ENCODE measurements around the gene FRMD4B. TPM values are rescaled to one million over a fixed set of nuclear protein-coding genes. Genes with fewer than 3 reads are reported as not detected.

The FRMD4B gene
- total RNA-seq, 1 donor from 2014 or later, result 78.0 TPM

- no peak overlapping the region for H3K27ac Mint-ChIP-seq
- H3K4me3 Mint-ChIP-seq (ENCODE audit: low read depth), result no peak overlapping the region
- peaks cover 91% of the 10 kb centered on the region for H3K36me3 Mint-ChIP-seq (ENCODE audit: low read depth)
- no peaks in the 10 kb centered on the region for H3K27me3 Mint-ChIP-seq (ENCODE audit: low read depth)
- no peak for DNase-seq (ENCODE audit: low spot score)
- H3K4me1 Mint-ChIP-seq (ENCODE audit: low read depth), result peaks cover 21% of the 10 kb centered on the region
- no peaks in the 10 kb centered on the region for H3K9me3 Mint-ChIP-seq
- intact Hi-C loops (cut with micrococcal nuclease), result no loop called here
These were observed 211.4 kb downstream of the FRMD4B start for GRCh38 chr3:69174445-69174844.

- Mint-ChIP-seq H3K9me3 (no peaks in the 10 kb centered on the region), H3K27me3 (ENCODE audit: low read depth) (no peaks in the 10 kb centered on the region), H3K4me1 (ENCODE audit: low read depth) (peaks cover 8% of the 10 kb centered on the region), H3K4me3 (ENCODE audit: low read depth) (no peak overlapping the region), H3K36me3 (ENCODE audit: low read depth) (peaks cover 85% of the 10 kb centered on the region), H3K27ac (no peak overlapping the region)
- intact Hi-C loops (cut with micrococcal nuclease), result no loop called here
- no peak for DNase-seq (ENCODE audit: low spot score)
These were observed 213.8 kb downstream of the FRMD4B start for GRCh38 chr3:69172058-69172457.

- intact Hi-C loops (cut with micrococcal nuclease), result no loop called here
These were observed 219.4 kb downstream of the FRMD4B start for GRCh38 chr3:69166446-69166845.

GRCh38 chr3:69165744-69166143, 220.1 kb downstream of the FRMD4B start:
- DNase-seq (ENCODE audit: low spot score), result no peak
- Mint-ChIP-seq H3K27ac (no peak overlapping the region), H3K9me3 (no peaks in the 10 kb centered on the region), H3K4me3 (ENCODE audit: low read depth) (no peak overlapping the region), H3K36me3 (ENCODE audit: low read depth) (peaks cover 33% of the 10 kb centered on the region), H3K4me1 (ENCODE audit: low read depth) (peaks cover 6% of the 10 kb centered on the region), H3K27me3 (ENCODE audit: low read depth) (no peaks in the 10 kb centered on the region)
- intact Hi-C loops (cut with micrococcal nuclease), result no loop called here

More at GRCh38 chr3:69166446-69166845, 219.4 kb downstream of the FRMD4B start:
- Mint-ChIP-seq H3K4me3 (ENCODE audit: low read depth) (no peak overlapping the region), H3K36me3 (ENCODE audit: low read depth) (peaks cover 40% of the 10 kb centered on the region), H3K27ac (no peak overlapping the region), H3K27me3 (ENCODE audit: low read depth) (no peaks in the 10 kb centered on the region), H3K4me1 (ENCODE audit: low read depth) (peaks cover 4% of the 10 kb centered on the region), H3K9me3 (no peaks in the 10 kb centered on the region)
- no peak for DNase-seq (ENCODE audit: low spot score)

GRCh38 chr3:69164296-69164695, 221.6 kb downstream of the FRMD4B start:
- Mint-ChIP-seq H3K4me1 (ENCODE audit: low read depth) (peaks cover 15% of the 10 kb centered on the region), H3K27me3 (ENCODE audit: low read depth) (no peaks in the 10 kb centered on the region)
- intact Hi-C loops (cut with micrococcal nuclease), result loop anchor here (5.0 kb wide), 2 partner anchors 33 to 42 kb away; partner anchors contain the start of gene LMOD3

GRCh38 chr3:69162308-69162980, 223.4 kb downstream of the FRMD4B start:
- no peak overlapping the region for H3K27ac Mint-ChIP-seq
- no peak overlapping the region for H3K4me3 Mint-ChIP-seq (ENCODE audit: low read depth)
- no peak for DNase-seq (ENCODE audit: low spot score)
- peaks cover 4% of the 10 kb centered on the region for H3K36me3 Mint-ChIP-seq (ENCODE audit: low read depth)
- H3K27me3 Mint-ChIP-seq (ENCODE audit: low read depth), result peaks cover 2% of the 10 kb centered on the region
- H3K4me1 Mint-ChIP-seq (ENCODE audit: low read depth), result peaks cover 15% of the 10 kb centered on the region
- H3K9me3 Mint-ChIP-seq, result no peaks in the 10 kb centered on the region
- intact Hi-C loops (cut with micrococcal nuclease), result loop anchor here (5.0 kb wide), 2 partner anchors 35 to 40 kb away; partner anchors contain the start of gene LMOD3

More at GRCh38 chr3:69164296-69164695, 221.6 kb downstream of the FRMD4B start:
- Mint-ChIP-seq H3K27ac (no peak overlapping the region), H3K4me3 (ENCODE audit: low read depth) (no peak overlapping the region), H3K36me3 (ENCODE audit: low read depth) (peaks cover 18% of the 10 kb centered on the region), H3K9me3 (no peaks in the 10 kb centered on the region)
- DNase-seq (ENCODE audit: low spot score), result no peak

GRCh38 chr3:69161587-69162307, 224.1 kb downstream of the FRMD4B start:
- no peak overlapping the region for H3K4me3 Mint-ChIP-seq (ENCODE audit: low read depth)
- H3K27ac Mint-ChIP-seq, result no peak overlapping the region
- peaks cover 7% of the 10 kb centered on the region for H3K27me3 Mint-ChIP-seq (ENCODE audit: low read depth)
- intact Hi-C loops (cut with micrococcal nuclease), result loop anchor here (1.0 to 5.0 kb wide), 5 partner anchors 36 to 509 kb away; partner anchors contain the start of gene LMOD3
- H3K9me3 Mint-ChIP-seq, result no peaks in the 10 kb centered on the region
- peak; percentile 13 for DNase-seq (ENCODE audit: low spot score)
- peaks cover 3% of the 10 kb centered on the region for H3K36me3 Mint-ChIP-seq (ENCODE audit: low read depth)
- peaks cover 15% of the 10 kb centered on the region for H3K4me1 Mint-ChIP-seq (ENCODE audit: low read depth)

- H3K9me3 Mint-ChIP-seq, result no peaks in the 10 kb centered on the region
- DNase-seq (ENCODE audit: low spot score), result no peak
- no peaks in the 10 kb centered on the region for H3K36me3 Mint-ChIP-seq (ENCODE audit: low read depth)
- H3K27ac Mint-ChIP-seq, result no peak overlapping the region
- peaks cover 7% of the 10 kb centered on the region for H3K27me3 Mint-ChIP-seq (ENCODE audit: low read depth)
- H3K4me1 Mint-ChIP-seq (ENCODE audit: low read depth), result peaks cover 15% of the 10 kb centered on the region
- H3K4me3 Mint-ChIP-seq (ENCODE audit: low read depth), result no peak overlapping the region
- intact Hi-C loops (cut with micrococcal nuclease), result loop anchor here (2.0 to 5.0 kb wide), 4 partner anchors 37 to 510 kb away; partner anchors contain the start of gene LMOD3
These were observed 225.4 kb downstream of the FRMD4B start for GRCh38 chr3:69160525-69160924.

GRCh38 chr3:69160107-69160506, 225.8 kb downstream of the FRMD4B start:
- intact Hi-C loops (cut with micrococcal nuclease), result loop anchor here (2.0 to 5.0 kb wide), 4 partner anchors 37 to 511 kb away; partner anchors contain the start of gene LMOD3
- peaks cover 11% of the 10 kb centered on the region for H3K27me3 Mint-ChIP-seq (ENCODE audit: low read depth)
- H3K27ac Mint-ChIP-seq, result no peak overlapping the region
- H3K4me3 Mint-ChIP-seq (ENCODE audit: low read depth), result no peak overlapping the region
- peaks cover 15% of the 10 kb centered on the region for H3K4me1 Mint-ChIP-seq (ENCODE audit: low read depth)
- H3K36me3 Mint-ChIP-seq (ENCODE audit: low read depth), result no peaks in the 10 kb centered on the region
- no peak for DNase-seq (ENCODE audit: low spot score)
- no peaks in the 10 kb centered on the region for H3K9me3 Mint-ChIP-seq

GRCh38 chr3:69149586-69149985, 236.3 kb downstream of the FRMD4B start:
- peaks cover 14% of the 10 kb centered on the region for H3K27me3 Mint-ChIP-seq (ENCODE audit: low read depth)
- no peaks in the 10 kb centered on the region for H3K9me3 Mint-ChIP-seq
- H3K4me1 Mint-ChIP-seq (ENCODE audit: low read depth), result no peaks in the 10 kb centered on the region
- H3K4me3 Mint-ChIP-seq (ENCODE audit: low read depth), result no peak overlapping the region
- no peaks in the 10 kb centered on the region for H3K36me3 Mint-ChIP-seq (ENCODE audit: low read depth)
- H3K27ac Mint-ChIP-seq, result no peak overlapping the region
- intact Hi-C loops (cut with micrococcal nuclease), result no loop called here
- DNase-seq (ENCODE audit: low spot score), result no peak

- Mint-ChIP-seq H3K27me3 (ENCODE audit: low read depth) (peaks cover 12% of the 10 kb centered on the region), H3K4me3 (ENCODE audit: low read depth) (no peak overlapping the region), H3K4me1 (ENCODE audit: low read depth) (peaks cover 2% of the 10 kb centered on the region), H3K9me3 (no peaks in the 10 kb centered on the region), H3K27ac (no peak overlapping the region), H3K36me3 (ENCODE audit: low read depth) (no peaks in the 10 kb centered on the region)
- DNase-seq (ENCODE audit: low spot score), result no peak
- intact Hi-C loops (cut with micrococcal nuclease), result no loop called here
These were observed 240.2 kb downstream of the FRMD4B start for GRCh38 chr3:69145688-69146087.

- no peak overlapping the region for H3K4me3 Mint-ChIP-seq (ENCODE audit: low read depth)
- H3K4me1 Mint-ChIP-seq (ENCODE audit: low read depth), result peaks cover 2% of the 10 kb centered on the region
- H3K9me3 Mint-ChIP-seq, result no peaks in the 10 kb centered on the region
- no peaks in the 10 kb centered on the region for H3K36me3 Mint-ChIP-seq (ENCODE audit: low read depth)
- no peak overlapping the region for H3K27ac Mint-ChIP-seq
- no peak for DNase-seq (ENCODE audit: low spot score)
- intact Hi-C loops (cut with micrococcal nuclease), result no loop called here
- peaks cover 17% of the 10 kb centered on the region for H3K27me3 Mint-ChIP-seq (ENCODE audit: low read depth)
These were observed 241.2 kb downstream of the FRMD4B start for GRCh38 chr3:69144631-69145245.
